GM12801 (cell line): Measurements from ENCODE around the gene ERN1.

Source experiments
- TF ChIP-seq, protein P1 (sequence below): IDR thresholded peaks from one replicate; pipeline ENCODE4 v1.5.1; 2011; ENCODE audit warnings: control low read depth; ENCODE audit not compliant: insufficient read length; ENCODE audit errors: extremely low read depth

The ERN1 gene

DNA sequence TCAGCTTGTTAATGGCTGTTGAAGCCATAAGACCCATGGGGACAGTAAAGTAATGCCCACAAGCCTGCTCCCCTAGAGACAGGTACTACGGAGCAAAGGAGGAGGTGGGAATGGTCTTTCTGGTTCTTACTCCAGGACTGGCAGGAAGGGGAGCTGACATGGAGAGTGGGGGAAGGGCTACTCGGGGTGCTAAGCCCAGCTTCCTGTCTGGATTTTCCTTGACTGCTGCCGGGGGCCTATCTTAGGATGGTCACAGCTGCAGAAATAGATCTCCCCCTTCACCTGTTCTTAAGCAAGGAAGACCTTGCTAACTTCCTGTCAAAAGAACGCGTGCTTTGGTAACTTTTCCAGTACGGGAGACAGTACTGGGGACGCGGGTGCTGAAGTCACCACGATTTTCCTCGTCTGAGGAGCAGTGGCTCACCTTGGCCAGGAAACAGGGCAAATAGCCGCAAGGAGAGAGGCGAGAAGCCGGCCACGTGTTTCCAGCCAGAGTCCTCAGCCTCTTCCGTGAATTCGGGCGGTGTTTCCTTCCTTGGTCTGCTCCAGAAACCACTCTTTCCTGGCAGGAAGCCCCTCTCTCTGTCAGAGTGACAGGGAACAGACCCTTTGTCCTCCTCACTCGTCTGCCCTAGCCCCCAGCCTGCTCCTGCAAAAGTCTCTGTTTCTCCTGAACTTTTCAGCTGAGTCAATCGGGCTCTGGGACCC is 132.4 kb downstream of the ERN1 start:
- TF ChIP-seq, protein P1, sequence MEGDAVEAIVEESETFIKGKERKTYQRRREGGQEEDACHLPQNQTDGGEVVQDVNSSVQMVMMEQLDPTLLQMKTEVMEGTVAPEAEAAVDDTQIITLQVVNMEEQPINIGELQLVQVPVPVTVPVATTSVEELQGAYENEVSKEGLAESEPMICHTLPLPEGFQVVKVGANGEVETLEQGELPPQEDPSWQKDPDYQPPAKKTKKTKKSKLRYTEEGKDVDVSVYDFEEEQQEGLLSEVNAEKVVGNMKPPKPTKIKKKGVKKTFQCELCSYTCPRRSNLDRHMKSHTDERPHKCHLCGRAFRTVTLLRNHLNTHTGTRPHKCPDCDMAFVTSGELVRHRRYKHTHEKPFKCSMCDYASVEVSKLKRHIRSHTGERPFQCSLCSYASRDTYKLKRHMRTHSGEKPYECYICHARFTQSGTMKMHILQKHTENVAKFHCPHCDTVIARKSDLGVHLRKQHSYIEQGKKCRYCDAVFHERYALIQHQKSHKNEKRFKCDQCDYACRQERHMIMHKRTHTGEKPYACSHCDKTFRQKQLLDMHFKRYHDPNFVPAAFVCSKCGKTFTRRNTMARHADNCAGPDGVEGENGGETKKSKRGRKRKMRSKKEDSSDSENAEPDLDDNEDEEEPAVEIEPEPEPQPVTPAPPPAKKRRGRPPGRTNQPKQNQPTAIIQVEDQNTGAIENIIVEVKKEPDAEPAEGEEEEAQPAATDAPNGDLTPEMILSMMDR = no peak

DNA sequence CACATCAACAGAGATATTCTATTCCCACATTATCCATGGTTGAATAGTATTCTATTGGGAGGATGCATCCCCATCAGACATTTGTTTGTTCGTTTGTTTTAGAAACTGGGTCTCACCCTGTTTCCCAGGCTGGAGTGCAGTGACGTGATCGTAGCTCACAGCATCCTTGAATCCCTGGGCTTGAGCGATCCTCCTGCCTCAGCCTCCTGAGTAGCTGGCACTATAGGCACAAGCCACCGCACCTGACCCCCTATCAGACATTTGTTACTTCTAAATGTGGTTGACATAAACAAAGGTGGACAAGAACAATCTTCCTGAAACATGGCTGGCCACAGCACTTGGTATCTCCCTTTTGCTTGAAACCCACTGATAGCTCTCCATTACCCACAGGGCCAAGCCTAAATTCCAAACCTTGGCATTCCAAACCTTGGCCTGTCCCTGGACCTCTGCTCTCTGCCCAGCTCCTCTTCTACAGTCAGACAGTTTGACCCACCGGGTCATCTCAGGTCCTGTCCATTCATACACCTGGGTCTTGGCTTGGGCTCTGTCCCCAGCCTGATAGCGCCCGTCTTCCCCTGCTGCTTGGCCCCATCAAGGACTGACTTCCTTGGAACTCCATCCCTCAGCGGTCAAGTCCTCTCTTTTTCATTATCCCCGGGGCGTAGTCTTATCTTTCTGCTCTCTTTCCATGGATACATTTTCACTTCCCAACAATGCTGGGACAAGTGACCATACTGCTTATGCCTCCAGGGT is 133.3 kb downstream of the ERN1 start:
- TF ChIP-seq, protein P1 = no peak

DNA sequence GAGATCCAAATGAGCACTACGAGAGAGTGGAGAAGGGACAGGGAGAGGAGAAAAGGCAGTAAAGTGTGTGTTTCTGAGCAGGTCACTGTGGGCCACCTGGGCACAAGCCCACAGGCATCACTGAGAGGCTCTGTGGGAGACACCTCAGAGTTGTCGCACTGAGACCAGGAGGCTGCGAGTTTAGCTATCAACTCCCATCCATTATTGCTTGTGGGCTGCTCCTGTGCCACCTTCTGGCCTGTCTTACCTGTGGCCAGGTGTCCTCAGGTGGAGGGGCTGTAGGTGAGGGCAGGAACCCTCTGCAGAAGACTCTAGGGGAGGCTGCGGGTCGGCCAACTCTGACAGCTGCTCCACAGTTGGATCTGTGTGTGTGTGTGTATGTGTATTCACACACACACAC is 134.3 kb downstream of the ERN1 start:
- TF ChIP-seq, protein P1 = no peak

DNA sequence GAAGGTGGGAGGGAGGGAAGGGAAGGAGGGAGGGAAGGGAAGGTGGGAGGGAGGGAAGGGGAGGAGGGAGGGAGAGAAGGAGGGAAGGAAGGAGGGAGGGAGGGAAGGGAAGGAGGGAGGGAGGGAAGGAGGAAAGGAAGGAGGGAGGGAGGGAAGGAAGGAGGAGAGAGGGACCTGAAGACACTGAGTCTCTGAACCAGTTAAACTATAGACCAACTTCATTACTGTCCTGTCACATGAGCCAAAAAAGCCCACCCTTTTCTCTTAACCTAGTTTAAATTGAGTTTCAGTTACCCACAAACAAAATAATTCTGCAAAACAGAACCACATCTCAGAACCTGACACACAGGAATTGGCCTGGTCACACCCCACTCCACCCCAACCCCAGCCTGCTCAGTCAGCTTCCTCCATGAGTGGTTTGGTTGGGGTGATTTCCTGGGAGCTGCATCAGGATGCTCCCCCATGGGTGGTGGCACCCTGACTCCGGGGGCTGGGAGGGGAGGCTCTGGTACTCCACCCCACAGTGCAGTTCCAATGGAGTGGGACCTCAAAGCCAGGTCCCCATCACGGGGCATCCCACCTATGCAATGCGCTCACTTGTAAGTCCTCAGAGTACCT is 136.5 kb downstream of the ERN1 start:
- TF ChIP-seq, protein P1 = no peak

DNA sequence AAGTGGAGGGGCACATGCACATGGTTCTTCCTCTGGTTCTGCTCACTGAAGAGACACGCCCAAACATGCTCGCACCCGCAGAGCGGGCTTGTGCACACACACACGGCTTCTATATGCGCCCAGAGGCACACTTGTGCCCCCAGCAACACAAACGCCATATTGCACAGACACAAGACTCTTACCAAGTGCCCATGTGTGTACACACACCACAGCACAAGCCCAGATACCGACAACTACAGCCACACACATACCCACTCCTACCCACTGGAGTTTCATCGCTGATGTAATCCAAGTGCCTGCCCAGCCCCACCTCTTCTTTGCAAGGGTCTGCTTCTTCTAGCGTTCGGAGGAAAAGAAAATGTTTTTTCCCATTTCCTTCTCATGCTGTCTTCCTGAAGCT is 138.3 kb downstream of the ERN1 start:
- TF ChIP-seq, protein P1 = no peak

DNA sequence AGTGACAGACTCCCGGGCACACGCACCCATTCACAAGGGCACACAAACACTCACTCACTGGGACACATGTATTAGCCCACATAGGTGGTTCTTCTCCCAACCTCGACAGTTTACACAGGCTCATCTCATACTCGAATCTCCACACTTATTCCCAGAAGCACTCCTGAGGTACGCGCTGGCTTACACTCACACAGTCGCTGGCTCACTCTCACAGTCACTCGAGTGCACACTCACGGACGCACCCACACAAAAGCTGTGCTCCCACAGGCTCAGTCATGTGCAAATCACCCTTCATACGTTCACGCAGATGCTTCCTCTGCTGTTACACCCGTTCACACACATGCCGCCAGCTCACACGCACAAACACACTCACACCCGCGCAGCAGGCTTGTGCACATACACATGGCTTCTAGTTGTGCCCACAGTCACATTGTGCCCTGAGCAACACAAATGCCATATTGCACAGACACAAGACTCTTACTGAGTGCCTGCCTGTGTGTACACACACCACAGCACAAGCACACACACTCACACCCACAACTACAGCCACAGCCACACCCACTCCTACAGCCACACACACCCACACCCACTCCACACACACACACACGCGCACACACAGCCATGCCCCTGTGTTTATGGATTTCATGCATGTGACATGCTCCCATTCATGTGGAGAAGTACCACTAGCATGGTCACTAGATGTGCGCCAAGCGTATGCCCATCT is 140.2 kb downstream of the ERN1 start:
- TF ChIP-seq, protein P1 = no peak
